BLaER1 (cell line): ENCODE data around the gene DNAJB4.
A peak's percentile ranks its signal among the peaks of the same experiment; 100 is the strongest.
"Not testable (repeated sequence)": the region's sequence is repeated elsewhere in the genome, so short reads cannot be mapped to it uniquely, and the experiment has no call there.

ENCODE experiments used
- H3K27ac ChIP-seq: shearing (Covaris generic); formaldehyde crosslinking; 2 replicates; pipeline ENCODE4 v1.8.1; 2022
- H3K27me3 ChIP-seq: shearing (Covaris generic); formaldehyde crosslinking; 2 replicates; pipeline ENCODE4 v1.8.1; 2022
- H3K36me3 ChIP-seq: shearing (Covaris generic); formaldehyde crosslinking; 2 replicates; pipeline ENCODE4 v1.8.1; 2022
- H3K4me1 ChIP-seq: shearing (Covaris generic); formaldehyde crosslinking; 2 replicates; pipeline ENCODE4 v1.8.1; 2022
- H3K4me2 ChIP-seq: shearing (Covaris generic); formaldehyde crosslinking; 2 replicates; pipeline ENCODE4 v1.8.1; 2022
- H3K4me3 ChIP-seq: shearing (Covaris generic); formaldehyde crosslinking; 2 replicates; pipeline ENCODE4 v1.8.1; 2022
- H3K9ac ChIP-seq: shearing (Covaris generic); formaldehyde crosslinking; 2 replicates; pipeline ENCODE4 v1.8.1; 2022
- H3K9me3 ChIP-seq: shearing (Covaris generic); formaldehyde crosslinking; 2 replicates; pipeline ENCODE4 v1.8.1; 2022
- H4K20me1 ChIP-seq: shearing (Covaris generic); formaldehyde crosslinking; 2 replicates; pipeline ENCODE4 v1.8.1; 2022
- Cebpa-rat ChIP-seq: shearing (Covaris generic); IDR thresholded peaks from 2 replicates; pipeline ENCODE4 v1.8.1; 2022

Gene DNAJB4

GRCh38 chr1:77975907-77976306 lies 28.8 kb upstream of the DNAJB4 start:
- Histone ChIP-seq H3K36me3 (peaks cover 58% of the 10 kb centered on the region), H3K9ac (peak overlapping the region; percentile 99; the same call in 1 of the 2 replicates)

GRCh38 chr1:77976433-77977076 lies 28.2 kb upstream of the DNAJB4 start:
- no peak overlapping the region for H3K27ac ChIP-seq
- H3K4me1 ChIP-seq, result peaks cover 47% of the 10 kb centered on the region
- H4K20me1 ChIP-seq, result peaks cover 66% of the 10 kb centered on the region
- peak overlapping the region; percentile 99 for H3K9ac ChIP-seq
- TF ChIP-seq Cebpa-rat, result no peak
- no peaks in the 10 kb centered on the region for H3K9me3 ChIP-seq
- H3K27me3 ChIP-seq, result no peaks in the 10 kb centered on the region
- H3K36me3 ChIP-seq, result peaks cover 52% of the 10 kb centered on the region
- H3K4me3 ChIP-seq, result peak overlapping the region; percentile 81
- peak overlapping the region; percentile 89 for H3K4me2 ChIP-seq

More at GRCh38 chr1:77975907-77976306, 28.8 kb upstream of the DNAJB4 start:
- peaks cover 40% of the 10 kb centered on the region for H3K4me1 ChIP-seq
- H3K27me3 ChIP-seq, result no peaks in the 10 kb centered on the region
- no peak overlapping the region for H3K27ac ChIP-seq
- no peaks in the 10 kb centered on the region for H3K9me3 ChIP-seq
- peak overlapping the region; percentile 81 for H3K4me3 ChIP-seq
- no peak for TF ChIP-seq Cebpa-rat
- H4K20me1 ChIP-seq, result peaks cover 72% of the 10 kb centered on the region
- peak overlapping the region; percentile 89 for H3K4me2 ChIP-seq

- H3K9me3 ChIP-seq, result no peaks in the 10 kb centered on the region
- TF ChIP-seq Cebpa-rat, result no peak
- peak overlapping the region; percentile 99 for H3K9ac ChIP-seq
- no peaks in the 10 kb centered on the region for H3K27me3 ChIP-seq
- peaks cover 49% of the 10 kb centered on the region for H3K4me1 ChIP-seq
- H3K27ac ChIP-seq, result peak overlapping the region; percentile 99
- peak overlapping the region; percentile 81 for H3K4me3 ChIP-seq
- H4K20me1 ChIP-seq, result peaks cover 52% of the 10 kb centered on the region
- H3K4me2 ChIP-seq, result peak overlapping the region; percentile 89
- H3K36me3 ChIP-seq, result peaks cover 46% of the 10 kb centered on the region
Measured at GRCh38 chr1:77977989-77978292, 26.8 kb upstream of the DNAJB4 start.

GRCh38 chr1:77978293-77978968 lies 26.3 kb upstream of the DNAJB4 start:
- peaks cover 41% of the 10 kb centered on the region for H3K36me3 ChIP-seq

DNA sequence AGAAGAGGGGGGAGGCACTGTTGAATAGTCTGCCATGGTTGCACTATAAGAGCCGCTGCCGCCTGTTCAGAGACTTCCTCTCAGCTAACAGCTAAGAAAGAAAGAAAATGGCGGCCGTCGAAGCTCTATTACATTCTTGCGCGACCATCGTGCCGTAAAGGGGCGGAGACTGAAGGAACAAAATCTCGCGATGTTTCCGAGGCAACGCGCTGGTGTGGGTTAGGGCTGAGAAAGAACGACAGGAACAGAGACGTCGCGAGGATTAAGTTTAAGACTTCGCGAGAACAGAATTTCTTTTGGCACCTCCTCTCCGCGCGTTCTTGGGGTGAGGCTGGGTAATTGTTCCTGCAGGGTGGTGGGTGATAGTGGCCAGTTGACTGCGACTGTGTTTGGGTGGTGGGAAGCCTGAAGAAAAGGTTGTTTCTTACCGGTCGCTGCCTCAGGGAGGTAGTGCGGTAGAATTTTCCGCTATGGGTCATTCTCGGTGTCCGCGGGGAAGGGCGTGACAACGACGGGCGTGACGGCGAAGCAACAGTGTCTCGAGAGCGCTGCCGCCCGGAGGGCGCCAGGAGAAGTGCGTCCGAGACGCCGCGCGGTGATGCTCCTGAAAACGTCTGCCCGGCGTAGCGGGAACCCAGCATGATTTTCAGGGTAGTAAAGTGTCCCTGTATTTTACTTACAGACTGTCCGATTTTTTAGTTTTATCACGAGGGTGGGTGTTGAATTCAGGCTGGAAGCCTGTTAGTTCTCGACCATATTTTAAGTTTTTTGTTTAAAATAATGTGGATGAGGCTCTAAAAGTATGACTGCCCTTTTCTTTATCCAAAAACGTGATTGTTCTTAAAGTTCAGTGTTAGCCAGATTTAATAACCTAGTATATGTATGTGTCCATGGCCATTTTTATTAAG lies 25.5 kb upstream of the DNAJB4 start, which contains the start of gene FUBP1:
FUBP1 (minus strand) TSS at position 104 of the 908 bp plus-strand sequence; CDS start at position 36, 68 bp downstream.
- Histone ChIP-seq H3K4me2 (peak within 1 kb of the TSS; percentile 89), H3K36me3 (peaks cover 39% of the 10 kb centered on the region), H3K4me1 (peaks cover 49% of the 10 kb centered on the region), H3K27ac (peak within 1 kb of the TSS; percentile 99), H3K9ac (peak within 1 kb of the TSS; percentile 99), H3K27me3 (no peaks in the 10 kb centered on the region), H3K4me3 (peak within 1 kb of the TSS; percentile 81), H3K9me3 (no peaks in the 10 kb centered on the region), H4K20me1 (peaks cover 45% of the 10 kb centered on the region)
- TF ChIP-seq Cebpa-rat, result no peak

More at GRCh38 chr1:77978293-77978968, 26.3 kb upstream of the DNAJB4 start:
- TF ChIP-seq Cebpa-rat, result no peak
- Histone ChIP-seq H3K4me1 (peaks cover 49% of the 10 kb centered on the region), H4K20me1 (peaks cover 47% of the 10 kb centered on the region), H3K9me3 (no peaks in the 10 kb centered on the region), H3K27ac (peak overlapping the region; percentile 99), H3K4me2 (peak overlapping the region; percentile 89), H3K9ac (peak overlapping the region; percentile 99), H3K27me3 (no peaks in the 10 kb centered on the region), H3K4me3 (peak overlapping the region; percentile 81)

DNA sequence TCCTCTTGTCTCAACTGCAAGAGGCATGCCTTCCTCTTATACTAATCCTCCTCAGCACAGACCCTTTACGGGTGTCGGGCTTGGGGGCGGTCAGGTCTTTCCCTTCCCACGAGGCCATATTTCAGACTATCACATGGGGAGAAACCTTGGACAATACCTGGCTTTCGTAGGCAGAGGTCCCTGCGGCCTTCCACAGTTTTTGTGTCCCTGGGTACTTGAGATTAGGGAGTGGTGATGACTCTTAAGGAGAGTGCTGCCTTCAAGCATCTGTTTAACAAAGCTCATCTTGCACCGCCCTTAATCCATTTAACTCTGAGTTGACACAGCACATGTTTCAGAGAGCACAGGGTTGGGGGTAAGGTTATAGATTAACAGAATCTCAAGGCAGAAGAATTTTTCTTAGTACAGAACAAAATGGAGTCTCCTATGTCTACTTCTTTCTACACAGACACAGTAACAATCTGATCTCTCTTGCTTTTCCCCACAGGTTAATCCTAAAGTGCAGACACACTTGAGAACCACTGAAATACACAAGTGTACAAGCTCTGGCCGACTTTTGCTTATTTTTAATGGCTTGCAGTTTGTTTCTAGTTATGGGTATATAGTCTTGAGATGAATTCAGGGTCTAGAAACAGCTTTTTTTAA lies 21.3 kb upstream of the DNAJB4 start:
- H3K9me3 ChIP-seq, H3K27ac ChIP-seq, H4K20me1 ChIP-seq, H3K4me2 ChIP-seq, H3K9ac ChIP-seq, H3K4me3 ChIP-seq, H3K27me3 ChIP-seq: not testable (repeated sequence)
- peaks cover 35% of the 10 kb centered on the region for H3K36me3 ChIP-seq
- H3K4me1 ChIP-seq, result peaks cover 17% of the 10 kb centered on the region

GRCh38 chr1:77983997-77984355 lies 20.8 kb upstream of the DNAJB4 start:
- no peak overlapping the region for H3K4me3 ChIP-seq
- no peak overlapping the region for H3K9ac ChIP-seq
- peaks cover 35% of the 10 kb centered on the region for H3K36me3 ChIP-seq
- no peaks in the 10 kb centered on the region for H3K27me3 ChIP-seq
- peaks cover 17% of the 10 kb centered on the region for H3K4me1 ChIP-seq
- no peak overlapping the region for H3K4me2 ChIP-seq
- H3K9me3 ChIP-seq, result no peaks in the 10 kb centered on the region
- no peak for TF ChIP-seq Cebpa-rat
- H4K20me1 ChIP-seq, result peaks cover 6% of the 10 kb centered on the region; the same call in 1 of the 2 replicates
- no peak overlapping the region for H3K27ac ChIP-seq

- Histone ChIP-seq H3K9ac (no peak overlapping the region), H3K27ac (no peak overlapping the region), H3K9me3 (no peaks in the 10 kb centered on the region), H3K36me3 (peaks cover 36% of the 10 kb centered on the region), H3K4me1 (peaks cover 17% of the 10 kb centered on the region), H3K4me2 (no peak overlapping the region), H4K20me1 (peaks cover 6% of the 10 kb centered on the region; the same call in 1 of the 2 replicates), H3K27me3 (no peaks in the 10 kb centered on the region), H3K4me3 (no peak overlapping the region)
- no peak for TF ChIP-seq Cebpa-rat
Measured at GRCh38 chr1:77984629-77985028, 20.1 kb upstream of the DNAJB4 start.

DNA sequence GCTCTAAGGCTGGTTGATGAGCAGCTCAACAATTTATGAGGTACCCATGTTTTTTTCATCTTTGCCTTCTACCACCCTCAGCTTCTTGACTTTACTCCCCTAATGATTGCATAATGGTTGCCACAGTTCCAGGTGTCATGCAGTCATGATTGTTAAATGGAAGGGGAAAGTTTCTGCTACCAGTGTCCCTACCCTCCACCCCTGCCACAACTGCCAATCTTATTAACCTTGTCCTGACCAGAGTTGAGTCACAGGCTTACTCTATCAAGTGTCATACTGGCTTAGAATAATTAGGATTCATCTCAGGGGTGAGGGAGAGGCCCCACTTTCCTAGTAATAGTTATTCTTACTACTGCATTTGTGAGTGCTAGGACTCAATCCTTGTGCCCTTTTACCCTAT lies 17.9 kb upstream of the DNAJB4 start:
- peaks cover 47% of the 10 kb centered on the region for H3K36me3 ChIP-seq
- H3K27ac ChIP-seq, result no peak overlapping the region
- no peak overlapping the region for H3K4me3 ChIP-seq
- H3K4me2 ChIP-seq, result no peak overlapping the region
- peaks cover 8% of the 10 kb centered on the region; the same call in 1 of the 2 replicates for H3K9me3 ChIP-seq
- TF ChIP-seq Cebpa-rat, result no peak
- peaks cover 6% of the 10 kb centered on the region; the same call in 1 of the 2 replicates for H4K20me1 ChIP-seq
- no peaks in the 10 kb centered on the region for H3K27me3 ChIP-seq
- no peak overlapping the region for H3K9ac ChIP-seq
- no peaks in the 10 kb centered on the region for H3K4me1 ChIP-seq
